ENCODE measurements around the gene PDGFD.

PDGFD gene

DNA sequence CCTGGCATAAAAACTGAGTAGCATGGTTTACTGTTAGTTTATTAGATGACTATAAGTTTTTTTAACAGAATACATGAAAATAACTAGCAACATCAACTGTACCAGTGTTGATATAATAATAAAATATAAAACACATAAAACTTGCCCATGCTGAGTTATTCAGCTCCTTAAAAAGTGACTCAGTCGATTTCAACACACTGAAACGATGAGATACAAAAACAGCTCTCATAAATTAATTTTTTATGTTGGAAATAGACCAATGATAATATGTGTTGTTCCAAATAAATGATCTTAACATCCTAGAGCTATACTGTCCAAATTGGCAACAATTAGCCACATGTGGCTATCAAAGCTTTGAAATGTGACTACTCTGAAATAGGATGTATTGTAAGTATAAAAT is 15.9 kb downstream of the PDGFD start:
- H3K4me3 ChIP-seq (ENCODE audit: low read depth, low read length) = no peak overlapping the region
- in situ Hi-C loops (cut with HindIII; ENCODE audit: low sequenced_read_pairs) = no loop called here
- peak; percentile 32 for DNase-seq (ENCODE audit: low read depth)
- TF ChIP-seq CTCF (IDR thresholded peaks at IDR 0.05; ENCODE audit: low read depth, low read length, missing control alignments) = no peak

DNA sequence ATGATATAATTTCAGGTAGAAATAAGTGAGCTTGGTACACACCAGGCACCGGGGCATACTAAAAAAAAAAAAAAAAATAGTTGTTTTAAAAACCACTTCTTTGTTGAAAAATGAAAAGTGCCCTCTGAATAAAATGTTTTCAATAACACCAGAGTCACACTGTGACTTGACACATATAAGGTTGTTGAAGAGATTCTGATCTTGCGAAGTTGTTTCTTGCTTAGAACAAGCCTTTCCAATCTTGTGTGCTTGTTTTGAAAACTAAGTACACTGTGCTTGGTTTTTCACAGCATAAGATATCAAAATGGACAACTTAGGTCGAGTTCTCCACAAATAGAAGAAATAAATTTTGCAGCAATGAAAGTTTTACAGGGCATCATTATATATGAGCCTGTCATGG is 17.0 kb downstream of the PDGFD start:
- no peak for DNase-seq (ENCODE audit: low read depth)
- no peak overlapping the region for H3K4me3 ChIP-seq (ENCODE audit: low read depth, low read length)
- in situ Hi-C loops (cut with HindIII; ENCODE audit: low sequenced_read_pairs) = no loop called here
- TF ChIP-seq CTCF (IDR thresholded peaks at IDR 0.05; ENCODE audit: low read depth, low read length, missing control alignments) = no peak

GRCh38 chr11:104146421-104146820 is 17.5 kb downstream of the PDGFD start:
- no peak for TF ChIP-seq CTCF (IDR thresholded peaks at IDR 0.05; ENCODE audit: low read depth, low read length, missing control alignments)
- in situ Hi-C loops (cut with HindIII; ENCODE audit: low sequenced_read_pairs) = no loop called here
- DNase-seq (ENCODE audit: low read depth) = no peak
- H3K4me3 ChIP-seq (ENCODE audit: low read depth, low read length) = no peak overlapping the region

- TF ChIP-seq CTCF (IDR thresholded peaks at IDR 0.05; ENCODE audit: low read depth, low read length, missing control alignments) = no peak
- no peak overlapping the region for H3K4me3 ChIP-seq (ENCODE audit: low read depth, low read length)
- in situ Hi-C loops (cut with HindIII; ENCODE audit: low sequenced_read_pairs) = no loop called here
- no peak for DNase-seq (ENCODE audit: low read depth)
These were observed 18.9 kb downstream of the PDGFD start for GRCh38 chr11:104145062-104145461.

DNA sequence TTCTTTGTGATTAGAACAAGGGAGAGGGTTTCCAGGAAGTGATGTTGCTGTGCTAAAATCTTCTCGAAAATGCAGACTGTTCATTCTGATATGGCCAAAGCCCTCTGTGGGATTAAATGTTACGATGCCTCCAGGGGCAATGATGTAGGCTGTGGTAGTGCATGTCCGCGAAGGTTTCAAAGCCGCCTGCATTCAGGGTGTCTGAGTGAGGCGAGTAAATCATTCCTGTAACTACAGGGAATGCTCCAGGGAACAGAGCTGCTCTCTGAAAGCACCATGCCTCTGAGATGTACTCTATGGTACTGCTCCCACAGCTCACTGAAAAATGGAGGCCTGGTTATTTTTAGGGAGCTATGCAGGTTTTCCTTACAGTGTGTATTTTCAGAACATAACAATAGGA is 21.2 kb downstream of the PDGFD start:
- H3K4me3 ChIP-seq (ENCODE audit: low read depth, low read length) = no peak overlapping the region
- in situ Hi-C loops (cut with HindIII; ENCODE audit: low sequenced_read_pairs) = no loop called here
- no peak for DNase-seq (ENCODE audit: low read depth)
- no peak for TF ChIP-seq CTCF (IDR thresholded peaks at IDR 0.05; ENCODE audit: low read depth, low read length, missing control alignments)

DNA sequence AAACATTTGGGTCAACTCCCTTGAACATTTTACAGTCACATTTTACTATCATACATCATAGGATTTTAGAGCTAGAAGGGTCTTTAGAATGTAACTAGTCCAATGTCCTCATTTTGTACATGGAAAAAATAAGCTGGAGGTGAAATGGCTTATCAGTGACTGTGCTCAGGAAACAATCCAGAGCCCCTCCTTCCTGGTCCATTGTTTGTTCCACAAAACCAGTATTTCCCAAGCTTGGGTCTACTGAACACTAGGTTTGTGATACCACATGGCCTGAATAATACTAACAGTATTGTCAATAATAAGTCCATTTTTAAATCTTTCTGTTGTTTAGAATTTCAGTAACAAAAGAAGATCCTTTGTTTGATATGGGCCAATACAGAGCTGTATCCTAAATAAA is 27.1 kb downstream of the PDGFD start:
- in situ Hi-C loops (cut with HindIII; ENCODE audit: low sequenced_read_pairs) = no loop called here
- H3K4me3 ChIP-seq (ENCODE audit: low read depth, low read length) = no peak overlapping the region
- no peak for TF ChIP-seq CTCF (IDR thresholded peaks at IDR 0.05; ENCODE audit: low read depth, low read length, missing control alignments)
- no peak for DNase-seq (ENCODE audit: low read depth)

GRCh38 chr11:104134745-104135144 is 29.2 kb downstream of the PDGFD start:
- DNase-seq (ENCODE audit: low read depth) = no peak
- in situ Hi-C loops (cut with HindIII; ENCODE audit: low sequenced_read_pairs) = no loop called here
- TF ChIP-seq CTCF (IDR thresholded peaks at IDR 0.05; ENCODE audit: low read depth, low read length, missing control alignments) = no peak
- H3K4me3 ChIP-seq (ENCODE audit: low read depth, low read length) = no peak overlapping the region

All from astrocyte of the cerebellum (primary cell).